Measurements from ENCODE around the gene KRT73.

The KRT73 gene

DNA sequence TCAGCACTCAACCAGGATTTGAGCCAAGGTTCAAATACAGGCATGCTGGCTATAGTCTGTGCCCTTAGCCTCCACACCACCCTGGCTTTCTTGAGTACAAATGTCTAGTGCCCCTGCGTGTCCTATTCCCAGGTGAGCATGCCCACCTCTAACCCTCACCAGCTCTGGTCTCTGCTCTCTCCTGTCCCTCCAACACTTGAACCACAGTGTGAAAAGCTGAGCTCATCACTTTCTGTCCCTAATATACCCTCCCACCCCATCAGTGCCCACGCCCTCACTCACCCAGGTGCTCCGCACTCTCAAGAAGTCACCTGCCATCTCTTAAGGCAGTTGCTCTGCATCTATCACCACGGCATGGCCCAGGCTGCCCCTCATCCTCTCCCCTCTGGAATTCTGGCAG lies 58.4 kb downstream of the KRT73 start:
- DNase-seq = no peak

DNA sequence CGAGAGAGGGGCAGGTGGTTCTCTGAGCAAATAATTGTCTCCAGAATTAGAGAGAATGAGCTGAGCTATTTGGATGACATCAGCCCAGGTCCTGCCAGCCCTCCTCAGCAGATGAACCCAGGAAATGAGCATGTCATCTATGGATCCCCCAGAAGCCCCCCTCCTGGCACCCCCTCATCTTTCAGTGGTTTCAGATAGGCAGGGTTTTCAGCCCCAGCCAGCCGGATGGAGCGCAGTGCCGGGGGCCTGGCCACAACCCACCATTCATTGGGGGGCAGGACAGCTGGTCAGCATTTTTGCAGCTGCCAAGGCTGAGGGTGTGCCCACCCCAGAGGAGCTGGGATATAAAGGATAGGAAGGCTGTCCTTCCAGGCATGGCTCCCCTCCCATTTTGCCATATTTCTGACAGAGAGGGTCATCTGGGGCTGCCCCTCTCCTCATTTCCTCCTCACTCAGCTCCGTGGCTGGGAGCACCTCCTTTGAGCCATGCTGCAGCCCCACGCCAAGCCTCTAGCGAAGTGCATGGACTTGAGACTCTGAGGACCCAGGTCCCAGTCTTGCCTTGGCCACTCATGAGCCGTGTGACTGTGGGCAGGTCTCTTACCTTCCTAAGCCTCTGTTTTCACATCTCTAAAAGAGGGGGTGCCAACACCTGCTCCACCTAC lies 59.4 kb downstream of the KRT73 start:
- DNase-seq = no peak

All from HCEC 1CT (cell line).